Inflammatory macrophage treated with lipopolysaccharide for 1 hour (primary cell): Measurements from ENCODE around the gene GAL3ST1.
"Not testable (repeated sequence)": the region's sequence is repeated elsewhere in the genome, so short reads cannot be mapped to it uniquely, and the experiment has no call there.

Experiments
- DNase-seq, 2 donors: peaks; one replicate each; pipeline ENCODE4 v3.0.0-alpha.2; 2020 to 2022

Gene GAL3ST1

GRCh38 chr22:30564045-30564760 lies 10.3 kb downstream of the GAL3ST1 start:
- DNase-seq = no peak

DNA sequence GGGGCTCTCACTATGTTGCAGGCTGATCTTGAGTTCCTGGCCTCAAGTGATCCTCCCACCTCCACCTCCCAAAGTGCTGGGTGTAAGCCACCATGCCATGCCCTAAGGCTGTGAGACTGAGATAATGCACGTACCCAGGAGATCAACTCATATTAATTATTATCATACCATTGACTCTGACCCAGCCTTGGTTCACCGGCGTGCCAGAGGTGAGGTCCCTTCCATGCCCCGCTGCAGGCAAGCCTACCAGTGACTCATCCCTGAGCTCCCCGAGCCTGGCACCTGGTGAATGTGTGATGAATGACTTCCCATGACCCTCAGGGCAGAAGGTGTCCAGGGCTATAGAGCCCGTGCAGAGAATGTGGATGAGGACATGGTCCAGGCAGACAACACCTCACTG lies 12.1 kb downstream of the GAL3ST1 start:
- DNase-seq = no peak

DNA sequence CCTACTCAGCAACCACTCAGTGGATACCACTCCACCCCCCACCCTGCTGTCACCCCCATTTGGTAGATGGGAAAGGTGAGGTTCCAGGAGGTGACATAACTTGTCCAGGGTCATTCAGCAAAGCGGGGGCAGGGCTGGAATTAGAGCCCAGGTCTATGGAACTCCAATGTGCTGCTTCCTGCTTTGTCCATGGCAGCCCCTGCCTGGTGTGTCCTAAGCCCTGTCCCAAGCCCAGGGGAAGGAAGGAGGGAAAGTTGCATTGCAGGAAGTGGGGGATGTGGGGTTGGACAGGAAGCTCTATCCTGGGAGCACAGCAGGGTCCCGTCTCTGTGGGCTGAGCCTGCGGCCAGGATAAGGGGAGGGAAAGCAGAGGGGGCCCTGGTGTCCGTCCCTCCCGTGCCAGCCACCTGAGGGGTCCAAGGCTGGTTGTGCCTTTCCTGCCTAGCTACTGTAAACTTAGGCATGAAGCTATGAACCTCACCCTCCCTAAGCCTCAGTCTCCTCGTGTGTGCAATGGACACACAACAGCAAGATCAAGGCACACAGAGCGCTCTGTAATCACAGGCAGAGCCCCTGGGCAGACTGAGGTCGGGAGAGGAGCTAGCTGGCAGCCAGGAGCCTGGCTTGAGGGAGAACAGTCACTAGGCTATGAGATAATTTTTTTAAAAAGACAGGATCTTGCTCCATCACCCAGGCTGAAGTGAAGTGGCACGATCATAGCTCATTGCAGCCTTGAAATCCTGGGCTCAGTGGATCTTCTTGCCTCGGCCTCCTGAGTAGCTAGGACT lies 12.9 kb downstream of the GAL3ST1 start:
- no peak for DNase-seq

DNA sequence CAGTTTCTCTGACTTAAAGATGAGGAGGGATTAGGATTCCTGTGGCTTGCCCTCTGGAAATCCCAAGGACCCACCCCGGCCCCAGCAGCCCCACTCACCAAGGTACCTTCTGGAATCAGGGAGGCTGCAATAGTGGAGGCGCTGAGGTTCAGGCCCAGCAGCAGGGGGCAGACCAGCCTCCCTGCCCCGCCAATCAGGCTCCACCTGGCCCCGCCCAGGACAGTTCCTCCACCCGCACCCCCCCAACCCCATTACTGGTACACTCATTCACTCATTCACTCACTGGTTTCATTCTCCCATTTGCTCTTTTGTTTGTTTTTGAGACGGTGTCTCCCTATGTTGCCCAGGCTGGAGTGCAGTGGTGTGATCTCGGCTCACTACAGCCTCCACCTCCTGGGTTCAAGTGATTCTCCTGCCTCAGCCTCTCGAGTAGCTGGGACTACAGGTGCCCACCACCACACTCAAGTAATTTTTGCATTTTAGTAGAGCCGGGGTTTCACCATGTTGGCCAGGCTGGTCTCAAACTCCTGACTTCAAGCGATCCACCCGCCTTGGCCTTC lies 13.7 kb downstream of the GAL3ST1 start:
- DNase-seq = not testable (repeated sequence)

- DNase-seq = no peak
These were observed 14.6 kb downstream of the GAL3ST1 start for GRCh38 chr22:30559889-30560288.

DNA sequence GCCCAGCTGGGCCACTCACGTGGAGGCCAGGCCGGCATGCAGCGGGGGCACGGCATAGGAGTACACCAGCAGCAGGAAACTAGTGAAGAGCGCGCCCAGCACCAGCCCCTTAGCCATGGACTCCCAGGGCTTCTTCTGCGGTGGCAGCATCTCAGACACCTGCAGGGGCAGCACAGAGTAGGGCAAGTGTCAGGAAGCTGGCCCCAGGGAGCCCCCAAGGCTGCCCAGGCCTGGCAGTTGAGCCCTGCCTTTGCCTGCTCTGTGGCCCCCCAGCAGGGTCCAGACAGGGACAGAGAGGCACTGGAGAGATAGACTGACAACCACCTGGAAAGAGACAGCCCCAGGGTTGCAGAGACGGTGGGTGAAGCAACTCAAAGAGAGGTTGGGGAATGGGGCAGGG lies 17.2 kb downstream of the GAL3ST1 start:
- no peak for DNase-seq

DNA sequence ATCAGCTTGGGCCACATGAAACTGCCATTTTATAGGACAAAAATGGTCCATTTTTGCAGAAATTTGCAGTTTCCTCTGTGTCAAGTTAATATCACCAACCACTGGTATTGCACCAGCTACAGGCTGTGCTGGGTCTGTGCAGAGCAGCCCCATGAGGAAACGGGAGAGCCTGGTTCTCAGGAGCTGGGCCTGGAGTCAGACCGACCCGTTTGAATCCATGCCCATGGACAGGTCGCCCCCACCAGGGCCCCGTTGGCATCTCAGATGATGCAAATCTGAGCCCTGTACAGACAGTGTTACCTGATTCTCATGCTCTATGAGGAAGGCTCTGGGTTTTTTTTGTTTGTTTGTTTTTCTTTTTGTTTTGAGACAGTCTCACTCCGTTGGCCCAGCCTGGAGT lies 18.1 kb downstream of the GAL3ST1 start:
- no peak for DNase-seq

DNA sequence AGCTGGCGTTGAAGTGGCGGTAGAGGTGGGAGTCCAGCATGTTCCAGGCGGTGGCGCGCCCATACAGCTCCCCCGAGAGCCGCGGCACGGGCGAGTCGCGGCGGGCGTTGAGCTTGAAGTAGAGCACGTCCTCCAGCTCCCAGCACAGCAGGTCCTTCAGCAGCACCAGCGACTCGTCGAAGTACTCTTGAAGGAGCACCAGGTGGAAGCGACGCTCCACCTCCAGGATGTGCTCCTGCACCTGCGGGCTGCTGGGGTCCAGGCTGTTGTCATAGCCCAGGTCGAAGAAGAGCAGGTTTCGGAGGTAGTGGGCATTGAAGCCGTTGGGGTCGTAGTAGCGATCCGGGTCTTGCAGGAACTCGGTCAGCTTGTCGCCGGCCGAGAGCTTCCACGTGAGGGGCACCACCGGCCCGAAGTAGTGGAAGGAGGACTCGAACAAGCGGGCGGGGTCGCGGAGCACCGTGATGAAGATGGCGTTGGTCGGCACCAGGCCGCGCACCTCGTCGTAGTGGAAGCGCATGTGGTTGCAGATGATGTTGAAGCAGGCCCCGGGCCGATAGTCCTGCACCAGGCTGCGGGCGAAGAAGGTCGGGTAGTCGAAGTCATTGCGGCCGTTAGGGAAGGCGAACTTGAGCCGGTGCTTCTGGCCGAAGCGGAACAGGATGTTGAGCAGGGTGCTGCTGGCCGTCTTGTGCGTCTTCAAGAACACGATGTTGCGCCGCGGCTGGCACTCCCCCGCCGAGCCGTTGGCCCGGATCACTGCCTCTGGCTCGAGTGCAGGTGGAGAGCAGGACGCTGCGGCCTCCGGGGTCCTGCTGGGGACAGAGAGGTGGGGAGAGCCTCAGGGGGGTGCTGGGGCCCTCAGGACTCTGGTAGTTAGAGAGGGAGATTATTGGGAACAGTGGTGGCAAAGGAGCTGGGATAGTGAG lies 18.9 kb downstream of the GAL3ST1 start:
- no peak for DNase-seq

DNA sequence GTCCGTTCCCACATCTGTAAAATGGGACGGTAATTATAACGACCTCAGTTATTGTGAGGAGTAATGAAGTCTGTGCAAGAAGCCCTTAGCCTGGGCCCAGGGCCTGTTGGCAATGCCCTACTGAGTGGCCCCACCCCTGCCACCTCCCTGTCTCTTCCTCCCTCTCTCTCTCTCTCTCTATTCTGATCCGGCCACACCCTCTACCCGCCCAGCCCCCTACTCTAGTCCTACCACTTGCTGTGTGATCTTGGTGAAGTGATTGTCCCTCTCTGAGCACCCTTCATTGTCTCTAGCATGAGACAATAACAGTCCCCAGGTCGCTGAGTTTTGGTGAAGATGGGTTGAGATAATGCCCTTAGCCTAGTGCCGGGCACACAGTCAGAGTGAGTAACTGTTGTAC lies 20.5 kb downstream of the GAL3ST1 start:
- no peak for DNase-seq

GRCh38 chr22:30552719-30553118 lies 21.7 kb downstream of the GAL3ST1 start:
- no peak for DNase-seq

- not testable (repeated sequence) for DNase-seq
These were observed 22.7 kb downstream of the GAL3ST1 start for GRCh38 chr22:30551813-30552212.

GRCh38 chr22:30547188-30547587 lies 27.3 kb downstream of the GAL3ST1 start:
- no peak for DNase-seq

- no peak for DNase-seq
These were observed 27.8 kb downstream of the GAL3ST1 start, which contains the start of gene SEC14L6 for GRCh38 chr22:30546616-30547015. SEC14L6 (minus strand) TSS chr22:30546741; CDS start chr22:30546682, 59 bp downstream.

DNA sequence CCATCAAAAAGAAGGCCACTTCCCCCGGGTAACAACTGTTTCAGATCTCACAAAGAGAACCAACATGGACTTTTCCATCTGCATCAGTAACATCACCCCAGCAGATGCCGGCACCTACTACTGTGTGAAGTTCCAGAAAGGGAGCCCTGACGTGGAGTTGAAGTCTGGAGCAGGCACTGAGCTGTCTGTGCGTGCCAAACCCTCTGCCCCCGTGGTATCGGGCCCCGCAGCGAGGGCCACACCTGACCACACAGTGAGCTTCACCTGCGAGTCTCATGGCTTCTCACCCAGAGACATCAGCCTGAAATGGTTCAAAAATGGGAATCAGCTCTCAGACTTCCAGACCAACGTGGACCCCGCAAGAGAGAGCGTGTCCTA lies 31.7 kb downstream of the GAL3ST1 start:
- no peak for DNase-seq

GRCh38 chr22:30541961-30542810 lies 32.3 kb downstream of the GAL3ST1 start:
- DNase-seq = peak; percentile 33

GRCh38 chr22:30541511-30541910 lies 33.0 kb downstream of the GAL3ST1 start:
- not testable (repeated sequence) for DNase-seq

DNA sequence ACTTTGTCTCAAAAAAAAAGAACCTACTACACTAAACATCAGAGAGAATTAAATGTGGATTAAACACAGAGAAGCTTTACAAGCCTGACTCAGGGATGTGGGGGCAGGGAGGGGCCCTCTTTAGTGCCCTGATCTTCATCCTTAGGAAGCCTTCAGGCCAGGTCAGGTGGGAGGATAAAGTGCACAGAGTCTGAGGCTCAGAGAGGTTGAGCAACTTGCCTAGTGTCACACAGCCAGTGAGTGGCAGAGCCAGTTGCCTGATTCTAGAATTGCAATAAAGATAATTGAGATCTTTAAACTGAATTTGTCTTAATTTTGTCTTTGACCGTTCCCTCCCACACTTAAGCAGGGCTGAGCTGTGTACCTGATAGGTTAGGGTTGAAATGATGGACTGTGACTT lies 35.1 kb downstream of the GAL3ST1 start:
- DNase-seq = no peak

DNA sequence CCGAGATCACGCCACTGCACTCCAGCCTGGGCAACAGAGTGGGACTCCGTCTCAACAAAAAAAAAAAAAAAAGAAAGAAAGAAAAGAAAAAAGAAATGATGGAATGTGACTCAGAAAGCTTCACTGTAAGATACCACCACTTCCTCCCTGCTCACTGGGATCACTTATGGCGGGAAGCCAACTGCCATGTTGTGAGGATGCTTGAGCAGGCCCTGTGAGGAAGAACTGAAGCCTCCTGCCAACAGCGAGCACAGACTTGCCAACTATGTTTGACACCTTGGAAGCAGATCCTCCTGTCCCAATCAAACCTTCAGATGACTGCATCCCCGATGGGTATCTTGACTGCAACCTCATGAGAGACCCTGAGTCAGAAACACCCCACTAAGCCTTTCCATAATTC lies 36.2 kb downstream of the GAL3ST1 start:
- DNase-seq = no peak

GRCh38 chr22:30537083-30537731 lies 37.3 kb downstream of the GAL3ST1 start:
- no peak for DNase-seq

GRCh38 chr22:30535182-30535581 lies 39.3 kb downstream of the GAL3ST1 start:
- DNase-seq = no peak
